NCI-H1417 (cell line): Measurements from ENCODE around the gene ENOX1.

Experiments
- DNase-seq, 3 experiments: peaks; one replicate each; lab custom pipeline; 2025; lab: John Stamatoyannopoulos, UW

Gene ENOX1

DNA sequence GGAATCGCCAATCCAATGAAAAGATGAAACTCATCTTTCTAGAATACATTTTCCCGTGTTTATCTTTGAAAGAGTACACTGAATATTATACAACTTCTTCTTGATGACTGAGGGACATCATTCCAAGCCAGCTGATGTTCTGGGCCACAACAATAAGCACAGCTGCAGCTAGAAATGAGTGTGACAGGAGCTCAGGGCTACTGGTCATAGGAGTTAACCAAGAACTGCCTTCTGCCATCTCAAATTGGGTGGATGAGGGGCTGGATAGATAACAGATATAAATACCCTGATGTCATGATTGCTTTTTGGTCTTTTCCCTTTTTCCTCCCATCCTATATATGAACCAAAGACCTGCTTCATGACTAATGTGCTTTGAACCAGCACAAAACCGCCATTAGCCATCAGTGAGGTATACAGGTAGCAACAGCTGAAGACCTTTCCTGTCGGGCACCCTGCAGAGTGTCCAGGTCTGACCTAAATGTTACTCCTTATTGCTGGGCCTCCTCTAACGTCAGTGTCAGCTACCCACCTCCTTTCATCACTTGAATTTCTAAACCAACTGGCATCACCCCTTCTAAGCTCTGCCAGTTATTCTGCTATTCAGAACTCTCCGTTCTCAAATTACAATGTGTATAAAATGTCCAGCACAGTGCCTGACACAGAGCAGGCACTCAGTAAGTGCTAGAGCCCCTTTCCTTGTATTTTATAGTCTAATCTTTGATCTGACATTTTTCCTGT is 178.2 kb downstream of the ENOX1 start:
- no peak for DNase-seq

DNA sequence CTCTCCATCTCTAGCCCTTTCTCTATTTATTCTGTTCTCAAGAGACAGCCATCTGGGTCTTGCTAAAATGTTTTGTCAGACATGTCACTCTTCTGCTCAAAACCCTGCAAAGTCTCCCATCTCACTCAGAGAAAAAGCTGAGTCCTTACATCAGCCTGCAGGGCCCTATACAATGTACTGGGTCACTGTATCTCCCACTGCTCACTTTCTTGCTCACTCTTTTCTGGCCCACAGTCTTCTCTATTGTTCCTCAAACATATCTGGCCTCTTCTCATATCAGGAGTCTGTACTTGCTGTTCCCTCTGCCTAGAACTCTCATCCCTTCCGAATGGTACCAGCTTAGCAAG is 189.2 kb downstream of the ENOX1 start:
- no peak for DNase-seq

DNA sequence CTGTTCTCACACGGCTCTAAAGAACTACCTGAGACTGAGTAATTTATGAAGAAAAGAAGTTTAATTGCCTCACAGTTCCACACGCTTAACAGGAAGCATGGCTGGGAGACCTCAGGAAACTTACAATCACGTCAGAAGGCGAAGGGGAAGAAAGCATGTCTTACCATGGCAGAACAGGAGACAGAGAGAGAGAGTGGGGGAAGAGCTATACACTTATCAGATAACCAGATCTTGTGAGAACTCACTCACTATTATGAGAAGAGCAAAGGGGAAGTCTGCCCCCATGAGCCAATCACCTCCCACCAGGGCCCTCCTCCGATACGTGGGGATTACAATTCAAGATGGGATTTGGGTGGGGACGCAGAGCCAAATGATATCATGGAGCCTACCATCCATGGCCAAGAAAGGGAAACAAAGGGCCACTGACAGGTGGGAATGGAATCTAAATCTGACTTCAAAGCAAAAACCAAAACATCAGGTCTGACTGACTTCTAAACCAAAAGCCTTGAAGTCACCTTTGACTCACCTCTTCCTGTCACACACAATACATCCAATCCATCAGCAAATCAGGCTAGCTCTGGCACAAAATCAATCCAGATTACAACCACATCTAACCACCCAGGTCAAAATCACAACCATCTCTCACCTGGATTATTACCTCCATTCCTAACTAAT is 189.7 kb downstream of the ENOX1 start:
- no peak for DNase-seq

DNA sequence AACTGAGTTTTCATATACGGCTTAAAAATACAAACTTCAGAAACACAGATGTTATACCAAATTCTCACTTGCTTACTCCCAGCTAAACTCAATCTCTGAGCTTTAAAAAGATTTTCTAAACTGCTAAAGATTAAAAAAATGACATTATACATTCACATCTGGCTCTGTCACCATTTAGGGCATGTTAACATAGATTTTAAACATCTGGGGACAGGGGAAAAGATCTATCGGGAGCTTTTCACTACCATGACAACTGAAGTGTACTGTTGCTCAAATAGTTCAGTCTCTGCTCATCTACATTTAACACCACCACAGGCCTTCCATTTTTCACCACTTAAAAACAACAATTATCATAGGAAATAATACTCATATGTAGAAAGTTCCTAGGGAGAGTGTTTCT is 190.8 kb downstream of the ENOX1 start:
- no peak for DNase-seq

DNA sequence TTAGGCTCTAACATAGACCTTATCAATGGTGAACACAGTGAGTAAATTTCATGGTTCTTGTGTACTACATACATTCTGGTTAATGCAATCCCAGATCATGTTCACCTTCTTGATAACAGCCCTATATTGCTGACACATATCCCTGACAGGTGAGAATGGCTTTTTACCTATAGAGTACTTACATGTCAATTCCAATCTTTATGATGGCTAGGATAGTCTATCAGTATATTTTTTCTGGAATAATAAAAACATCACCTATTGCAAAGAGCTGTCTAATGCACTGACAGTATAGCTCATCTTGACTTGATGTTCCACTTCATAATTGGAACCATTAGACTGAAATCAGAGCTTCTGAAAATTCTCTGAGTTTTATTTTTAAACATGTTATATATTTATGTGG is 199.4 kb downstream of the ENOX1 start:
- no peak for DNase-seq

DNA sequence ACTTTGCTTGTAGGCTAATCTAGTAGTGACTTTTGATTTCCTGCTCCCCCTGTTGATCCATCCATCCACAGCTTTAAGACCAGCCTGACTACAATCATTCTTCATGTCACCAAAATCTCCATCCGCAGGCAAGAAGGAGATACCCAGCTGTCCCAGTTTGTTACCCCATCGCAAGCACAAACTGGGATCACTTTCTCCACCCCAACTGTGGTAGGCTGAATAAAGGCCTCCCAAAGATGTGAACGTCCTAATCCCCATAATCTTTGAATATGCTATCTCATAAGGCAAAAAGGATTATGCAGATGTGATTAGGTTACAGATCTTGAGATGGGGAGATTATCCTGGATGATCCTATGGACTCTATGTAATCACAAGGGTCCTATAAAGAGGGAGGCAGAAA is 202.0 kb downstream of the ENOX1 start:
- DNase-seq = no peak

DNA sequence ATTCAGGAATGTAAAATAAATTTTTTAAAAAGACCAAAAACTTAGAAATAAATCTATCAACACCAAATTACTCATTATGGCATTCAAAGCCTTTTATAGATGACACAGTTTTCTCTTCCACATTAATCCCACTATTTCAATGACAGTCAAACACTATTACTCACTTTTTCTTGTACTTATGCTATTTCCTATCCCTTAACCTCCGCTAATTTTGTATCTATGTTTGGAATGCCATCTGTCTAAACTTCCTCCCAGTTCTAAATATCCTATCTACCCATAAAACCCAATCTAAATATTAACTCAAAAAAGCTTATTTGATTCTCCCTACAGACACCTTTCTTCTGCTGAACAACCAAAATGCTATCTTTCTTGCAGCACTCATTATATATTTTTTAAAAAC is 203.5 kb downstream of the ENOX1 start:
- DNase-seq = no peak

DNA sequence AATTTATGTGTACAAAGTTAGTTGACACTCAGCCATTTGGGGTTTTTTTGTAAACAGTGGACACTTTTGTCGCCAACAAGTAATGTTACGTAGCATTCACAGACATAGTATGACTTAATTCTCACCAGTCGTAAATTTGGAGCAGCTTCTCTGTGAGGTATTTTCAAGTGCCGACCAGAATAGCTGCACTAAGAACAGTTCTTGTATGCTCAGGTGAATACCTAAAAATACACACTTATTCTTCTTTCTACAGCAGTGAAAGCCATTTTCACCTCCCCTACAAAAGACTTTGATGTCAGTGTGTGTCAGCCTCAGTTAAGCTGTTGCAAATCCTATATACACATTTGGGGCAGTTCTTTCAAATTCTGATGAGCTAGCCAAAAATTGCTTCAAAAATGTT is 206.5 kb downstream of the ENOX1 start:
- DNase-seq = no peak

DNA sequence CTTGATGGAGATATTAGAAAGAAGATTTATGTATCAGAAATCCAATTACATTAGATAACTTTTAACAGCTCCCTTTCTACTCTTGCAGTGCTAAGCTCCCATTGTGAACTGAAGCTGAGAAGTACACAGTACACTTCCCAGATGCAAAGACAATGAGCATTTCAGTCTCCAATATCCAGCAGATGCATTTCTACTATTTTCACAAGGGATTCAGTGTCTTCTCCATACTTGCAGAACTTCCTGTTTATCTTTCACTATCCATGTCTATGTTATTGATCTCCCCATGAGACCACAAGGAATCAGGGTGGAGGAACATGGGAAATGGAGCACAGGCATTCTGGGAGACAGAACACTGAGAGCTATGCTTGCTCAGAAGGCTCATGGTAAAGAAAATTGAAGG is 207.5 kb downstream of the ENOX1 start:
- no peak for DNase-seq

DNA sequence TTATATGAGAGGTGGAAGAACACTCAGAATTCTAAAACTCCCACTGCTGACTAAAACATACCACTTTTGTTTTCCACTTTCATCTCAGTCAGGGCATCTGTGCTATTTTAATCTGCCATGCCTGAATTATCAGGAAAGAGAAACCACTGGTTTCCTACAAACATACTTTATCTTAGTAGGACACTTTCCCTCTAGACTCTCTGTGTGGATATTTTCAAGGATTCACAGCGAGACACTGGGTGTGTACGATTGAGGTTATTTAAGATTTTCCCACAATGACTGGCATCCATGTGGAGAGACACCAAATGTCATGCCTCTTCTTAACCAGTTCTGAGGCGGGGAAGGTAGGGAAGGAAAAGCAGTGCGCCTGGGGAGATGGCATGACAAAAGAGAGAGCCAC is 212.2 kb downstream of the ENOX1 start:
- no peak for DNase-seq

DNA sequence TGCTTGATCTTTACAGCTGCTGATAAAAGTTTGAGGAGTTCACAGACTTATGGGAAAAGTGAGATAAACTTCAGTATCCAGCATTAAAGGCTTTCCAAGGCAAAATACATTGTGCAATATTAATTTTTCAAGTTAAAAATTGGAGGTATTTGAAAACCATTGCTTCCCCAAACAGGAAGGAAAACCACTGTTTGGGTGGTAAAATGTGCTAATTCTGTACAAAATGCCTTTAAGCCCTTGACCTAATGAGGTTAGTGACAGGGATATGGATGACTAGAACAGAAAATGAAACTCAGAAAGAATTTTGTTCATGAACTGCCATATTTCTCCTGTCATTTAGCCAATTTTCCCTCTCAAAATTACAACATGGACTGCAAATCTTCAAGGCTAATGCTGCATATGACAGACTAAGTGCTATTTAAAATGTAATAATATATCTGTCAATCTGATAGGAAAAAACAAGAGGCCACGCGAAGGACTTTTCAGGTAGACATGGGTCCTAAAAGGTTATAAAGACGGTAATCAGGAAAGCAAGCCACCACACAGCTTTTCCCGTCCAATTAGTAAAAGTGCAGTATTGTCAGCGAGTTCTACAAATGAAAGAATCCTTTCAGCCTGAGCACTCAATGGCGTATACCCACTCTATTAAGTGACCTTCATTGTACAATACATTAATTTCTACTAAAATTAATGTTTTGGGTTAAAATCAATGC is 212.8 kb downstream of the ENOX1 start:
- no peak for DNase-seq

DNA sequence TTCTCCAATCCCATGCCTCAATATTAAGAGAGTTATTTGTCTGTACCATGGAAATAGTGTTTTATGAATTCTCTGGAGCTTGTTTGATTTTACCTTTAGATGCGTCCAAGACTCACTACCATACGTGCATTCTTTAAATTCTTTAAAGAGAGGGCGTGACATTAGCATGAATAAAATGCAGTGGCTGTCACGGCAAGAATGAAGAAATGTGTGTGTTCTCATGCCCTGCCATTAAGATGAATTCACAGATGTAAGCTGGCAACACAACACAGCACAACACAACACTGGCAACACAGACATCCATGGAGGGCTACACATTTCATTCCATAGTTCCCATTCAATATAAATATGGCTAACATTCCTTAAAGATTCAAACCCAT is 213.4 kb downstream of the ENOX1 start:
- DNase-seq = no peak

DNA sequence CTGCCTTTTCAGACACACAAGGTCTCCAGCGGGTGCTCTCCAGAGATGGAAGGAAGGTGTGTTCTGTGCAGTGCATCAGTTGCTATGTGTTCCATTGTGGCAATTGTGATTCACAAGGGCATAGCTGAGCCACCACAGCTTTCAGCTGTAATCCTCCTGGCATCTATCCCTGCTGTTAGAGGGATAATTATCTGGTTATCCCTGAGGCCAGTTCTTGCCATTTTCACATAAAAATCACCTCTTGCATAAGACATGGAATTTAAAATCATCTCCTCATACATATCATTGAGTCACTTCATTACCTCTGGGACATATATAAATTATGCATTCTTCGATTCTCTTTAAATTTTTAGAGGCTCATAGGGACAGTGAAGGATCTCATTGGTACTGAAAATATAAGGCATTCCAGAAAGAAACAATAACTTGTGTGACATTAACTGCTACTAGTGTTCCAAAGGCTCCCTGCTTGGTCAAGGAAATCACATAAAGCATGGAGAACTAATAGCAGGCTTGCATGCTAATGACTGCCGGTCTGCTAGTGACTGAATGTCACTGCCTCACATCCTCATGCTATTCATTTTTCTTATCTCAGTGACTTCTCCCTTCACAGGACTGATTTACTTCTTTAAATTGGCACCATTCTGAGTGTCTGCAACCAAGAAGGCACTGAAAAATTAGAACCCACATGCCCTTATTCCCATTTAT is 214.0 kb downstream of the ENOX1 start:
- no peak for DNase-seq

DNA sequence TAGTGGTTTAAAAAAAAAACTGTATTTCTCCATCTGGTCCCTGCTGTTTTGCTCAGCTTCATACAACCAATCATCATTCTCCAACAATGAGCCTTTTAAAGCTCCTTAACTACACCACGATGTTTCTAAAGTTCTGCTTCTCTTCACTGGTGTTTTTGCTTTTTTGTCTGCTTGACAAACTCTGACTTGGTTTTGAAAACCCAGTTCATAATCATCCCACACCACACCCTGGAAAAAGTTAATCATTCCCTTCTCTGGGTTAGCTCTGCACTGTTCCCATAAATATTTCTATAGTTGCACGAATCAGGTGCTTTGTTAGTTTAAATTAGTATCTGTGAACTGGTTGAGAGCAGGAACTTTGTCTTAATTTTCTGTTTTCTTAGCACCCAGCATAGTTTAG is 217.1 kb downstream of the ENOX1 start:
- no peak for DNase-seq

DNA sequence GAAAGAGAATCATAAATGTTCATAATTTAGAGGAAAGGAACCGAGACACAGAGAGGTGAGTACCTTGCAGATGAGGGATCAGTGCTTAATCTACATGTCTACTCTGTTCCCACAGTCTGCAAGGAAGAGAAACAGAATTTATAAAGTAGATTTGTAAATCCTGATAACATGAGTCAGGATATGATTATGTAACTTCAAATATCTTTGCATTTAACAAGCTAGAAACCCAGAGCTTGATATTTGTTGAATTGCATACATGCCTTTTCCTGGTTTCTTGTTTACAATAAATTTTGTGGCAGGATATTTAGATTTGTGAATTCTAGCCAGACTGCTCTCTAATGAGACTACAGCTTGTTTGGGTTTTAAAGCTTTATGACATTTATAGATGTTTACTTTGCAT is 219.2 kb downstream of the ENOX1 start:
- DNase-seq = no peak

DNA sequence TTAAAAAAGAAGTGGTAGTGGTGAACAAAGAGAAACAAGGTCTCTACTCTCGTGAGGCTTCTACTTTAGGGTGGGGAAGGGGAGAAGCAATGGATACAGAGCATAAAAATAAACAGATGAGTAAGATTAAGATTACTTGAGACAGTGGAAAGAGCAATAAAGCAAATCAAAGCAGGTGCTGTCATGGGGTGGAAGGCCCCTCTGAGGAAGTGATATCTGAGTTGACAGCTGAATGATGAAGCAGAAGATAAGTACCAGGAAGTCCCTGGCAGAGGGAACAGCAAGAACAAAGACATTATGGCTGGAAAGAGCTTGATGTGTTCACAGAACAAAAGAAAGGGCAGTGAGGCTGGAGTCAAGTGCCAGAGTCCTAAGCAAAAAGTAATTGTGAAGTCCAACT is 221.8 kb downstream of the ENOX1 start:
- DNase-seq = peak in 1 of 3 experiments; percentile 34

DNA sequence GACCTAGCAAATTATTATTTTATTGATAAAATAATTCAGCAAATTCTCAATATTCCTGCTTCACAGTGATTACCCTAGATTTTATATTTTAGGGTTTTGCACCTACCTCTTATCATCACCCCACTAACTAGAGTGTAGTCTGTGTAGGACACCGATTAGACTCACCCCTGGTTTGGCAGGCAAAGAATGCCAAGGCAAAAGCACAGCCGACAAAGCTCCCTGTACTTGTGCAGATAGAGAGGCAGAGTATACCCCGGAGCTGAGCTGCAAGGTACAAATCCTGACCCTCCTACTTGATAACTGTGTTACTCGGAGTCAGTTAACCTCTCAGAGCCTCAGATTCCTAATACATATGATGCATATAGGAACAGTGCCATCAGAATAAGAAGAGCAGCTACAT is 225.7 kb downstream of the ENOX1 start:
- no peak for DNase-seq

DNA sequence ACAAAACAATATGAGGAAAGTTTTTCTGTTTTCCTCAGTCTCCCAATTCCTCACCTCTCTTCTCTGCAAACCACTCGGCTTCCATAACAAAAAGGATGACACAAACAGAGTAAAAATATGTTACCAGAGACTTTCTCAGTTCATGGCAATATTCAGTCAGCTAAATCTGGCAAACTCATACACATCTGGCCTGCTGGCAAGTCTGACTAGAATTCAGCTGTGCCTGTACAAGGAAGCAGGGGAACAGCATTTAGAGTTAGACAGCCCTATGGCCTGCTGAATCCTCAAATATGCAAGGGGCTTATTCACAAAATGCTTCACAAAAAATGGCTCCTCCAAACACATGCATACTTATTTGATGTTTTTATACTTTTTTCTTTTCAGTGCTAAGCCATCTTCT is 227.8 kb downstream of the ENOX1 start:
- DNase-seq = no peak

DNA sequence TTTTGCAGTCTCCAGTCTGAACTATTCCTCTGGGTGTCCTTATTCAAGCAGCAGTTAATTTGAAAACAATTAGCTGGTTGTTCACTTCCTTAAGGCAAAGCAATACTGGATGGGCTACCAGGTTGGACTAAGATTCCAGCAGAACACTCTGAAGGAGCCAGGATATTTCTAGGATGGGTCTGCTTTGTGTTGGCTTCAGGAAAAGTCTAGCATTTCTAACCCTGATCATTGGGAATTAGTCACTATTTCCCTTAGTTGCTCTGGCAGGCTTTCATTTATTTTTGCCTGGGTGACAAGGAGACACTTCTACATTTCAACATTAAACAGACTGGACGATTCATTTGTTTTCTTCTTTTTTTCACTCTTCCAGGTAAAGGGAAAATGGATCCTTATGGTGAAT is 228.4 kb downstream of the ENOX1 start:
- DNase-seq = no peak

DNA sequence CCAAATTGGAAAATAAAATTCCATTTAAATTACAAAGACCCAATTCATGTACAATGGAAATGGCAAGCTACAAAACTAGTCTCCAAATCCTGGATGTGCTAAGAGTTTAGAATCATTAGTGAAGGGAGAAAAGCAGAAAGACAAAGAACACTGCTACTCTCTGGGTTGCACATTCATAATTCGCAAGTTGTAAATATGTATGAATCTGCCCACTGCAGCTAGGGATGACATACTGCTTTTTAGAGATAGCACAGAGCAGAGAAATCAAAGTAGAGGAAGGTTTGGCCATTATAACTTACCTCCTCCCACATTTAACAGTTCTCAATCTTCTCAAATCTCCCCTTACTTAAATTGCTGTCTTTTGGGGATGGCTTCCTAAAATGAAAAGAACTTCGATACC is 231.1 kb downstream of the ENOX1 start:
- DNase-seq = no peak

DNA sequence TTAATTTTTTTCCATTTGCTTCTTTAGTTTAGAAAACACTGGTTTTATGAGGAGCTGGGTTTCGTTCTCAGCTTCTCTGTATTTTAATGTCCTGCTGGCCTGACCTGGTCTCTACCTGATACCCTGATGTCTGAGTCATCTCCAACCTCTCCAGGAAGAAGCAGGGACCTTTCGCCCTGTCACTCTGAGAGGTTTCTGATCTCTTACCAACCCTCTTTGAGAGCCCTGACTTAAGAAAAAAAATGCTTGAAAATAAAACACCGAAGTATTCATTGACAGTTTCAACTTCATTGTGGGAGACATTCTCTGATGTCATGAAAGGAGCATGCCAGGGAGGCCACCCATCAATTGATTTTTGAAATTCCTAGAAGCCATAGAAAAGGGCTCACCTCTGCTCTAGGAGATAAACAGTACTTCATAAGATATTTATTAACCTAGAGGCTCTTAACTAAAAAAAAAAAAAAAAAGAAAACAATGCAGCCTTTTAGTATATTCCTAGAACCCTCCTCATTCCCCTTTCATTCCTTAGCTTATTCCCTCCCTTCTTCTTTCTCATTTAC is 234.8 kb downstream of the ENOX1 start:
- DNase-seq = no peak

DNA sequence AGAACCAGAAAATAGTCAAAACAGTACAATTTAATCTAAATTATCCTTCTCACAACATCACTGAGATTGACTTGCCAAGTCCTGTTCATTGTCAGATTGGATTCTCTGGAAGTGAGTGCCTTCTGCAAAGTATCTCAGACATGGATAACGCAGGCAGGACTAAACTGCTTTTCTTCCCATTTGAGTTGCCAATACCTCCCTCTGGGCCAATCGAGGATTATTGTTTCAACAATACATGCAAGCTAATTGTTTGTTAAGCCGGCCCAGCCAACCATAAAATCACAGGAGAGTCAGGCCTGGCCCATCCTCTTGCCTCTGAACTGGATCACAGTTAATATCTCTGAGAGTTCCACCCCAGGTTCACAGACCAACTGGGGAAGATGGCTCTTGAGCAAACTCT is 240.0 kb downstream of the ENOX1 start:
- DNase-seq = no peak

DNA sequence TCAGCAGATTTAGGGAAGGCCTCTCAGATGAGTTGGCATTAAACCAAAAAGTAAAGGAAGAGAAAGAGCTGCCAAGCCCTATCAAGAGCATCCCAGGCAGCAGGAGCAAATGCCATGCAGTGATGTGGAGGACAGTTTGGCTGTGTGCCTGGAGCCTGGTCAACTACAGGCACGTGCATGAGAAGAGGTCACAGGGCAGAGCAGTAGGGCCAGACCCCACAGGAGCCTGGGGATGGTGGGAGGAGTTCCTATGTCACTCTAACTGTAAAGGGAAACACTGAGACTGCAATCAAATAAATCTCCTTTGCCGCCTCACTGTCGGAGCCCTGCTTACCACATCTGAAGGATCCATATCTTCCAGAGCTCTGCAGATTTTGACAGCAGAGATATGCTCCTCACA is 240.5 kb downstream of the ENOX1 start:
- peak; percentile 6 to 56 (median 42) for DNase-seq
